Measurements from ENCODE around the gene MAPKAPK3.
"Not testable (repeated sequence)": the region's sequence is repeated elsewhere in the genome, so short reads cannot be mapped to it uniquely, and the experiment has no call there.

Gene MAPKAPK3

DNA sequence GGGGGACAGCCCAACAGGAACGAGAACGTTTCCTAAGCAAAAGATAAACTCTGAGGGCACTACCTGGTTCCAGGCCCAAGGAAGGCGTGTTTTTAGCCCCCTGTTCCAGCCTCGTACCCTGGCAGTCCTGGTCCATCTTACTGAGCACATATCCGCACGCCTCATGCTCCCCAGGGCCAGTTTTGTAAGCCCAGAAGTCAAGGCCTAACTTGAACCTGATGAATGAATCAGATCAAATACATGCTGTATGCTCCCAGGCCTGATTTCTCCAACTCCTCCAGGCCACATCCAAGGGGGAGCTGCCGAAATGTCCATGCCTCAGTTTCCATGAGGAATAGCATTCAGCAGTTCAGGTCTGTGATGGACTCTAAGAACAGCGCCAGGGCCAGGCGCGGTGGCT is 43.4 kb downstream of the MAPKAPK3 start:
- no peak overlapping the region for H3K4me3 ChIP-seq (ENCODE audit: low read depth, low read length)
- TF ChIP-seq, protein P1, sequence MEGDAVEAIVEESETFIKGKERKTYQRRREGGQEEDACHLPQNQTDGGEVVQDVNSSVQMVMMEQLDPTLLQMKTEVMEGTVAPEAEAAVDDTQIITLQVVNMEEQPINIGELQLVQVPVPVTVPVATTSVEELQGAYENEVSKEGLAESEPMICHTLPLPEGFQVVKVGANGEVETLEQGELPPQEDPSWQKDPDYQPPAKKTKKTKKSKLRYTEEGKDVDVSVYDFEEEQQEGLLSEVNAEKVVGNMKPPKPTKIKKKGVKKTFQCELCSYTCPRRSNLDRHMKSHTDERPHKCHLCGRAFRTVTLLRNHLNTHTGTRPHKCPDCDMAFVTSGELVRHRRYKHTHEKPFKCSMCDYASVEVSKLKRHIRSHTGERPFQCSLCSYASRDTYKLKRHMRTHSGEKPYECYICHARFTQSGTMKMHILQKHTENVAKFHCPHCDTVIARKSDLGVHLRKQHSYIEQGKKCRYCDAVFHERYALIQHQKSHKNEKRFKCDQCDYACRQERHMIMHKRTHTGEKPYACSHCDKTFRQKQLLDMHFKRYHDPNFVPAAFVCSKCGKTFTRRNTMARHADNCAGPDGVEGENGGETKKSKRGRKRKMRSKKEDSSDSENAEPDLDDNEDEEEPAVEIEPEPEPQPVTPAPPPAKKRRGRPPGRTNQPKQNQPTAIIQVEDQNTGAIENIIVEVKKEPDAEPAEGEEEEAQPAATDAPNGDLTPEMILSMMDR (IDR thresholded peaks at IDR 0.05; ENCODE audit: control insufficient read depth, extremely low read depth, insufficient read depth) = no peak
- DNase-seq (ENCODE audit: low read depth) = no peak

DNA sequence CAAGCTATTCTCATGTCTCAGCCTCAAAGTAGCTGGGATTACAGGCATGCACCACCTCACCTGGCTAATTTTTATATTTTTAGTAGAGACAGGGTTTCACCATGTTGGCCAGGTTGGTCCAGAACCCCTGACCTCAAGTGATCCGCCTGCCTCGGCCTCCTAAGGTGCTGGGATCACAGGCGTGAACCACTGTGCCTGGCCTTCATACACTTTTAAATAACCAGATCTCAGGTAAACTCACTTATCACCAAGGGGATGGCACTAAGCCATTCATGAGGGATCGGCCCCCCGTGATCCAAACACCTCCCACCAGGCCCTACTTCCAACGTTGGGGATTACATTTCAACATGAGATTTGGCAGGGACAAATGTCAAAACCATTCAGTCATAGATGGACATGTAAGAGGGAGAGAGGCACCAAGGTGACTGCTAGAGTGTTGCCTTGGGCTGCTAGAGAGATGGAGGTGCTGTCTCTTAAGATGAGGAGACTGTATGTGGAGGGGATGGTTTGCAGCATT is 44.4 kb downstream of the MAPKAPK3 start:
- H3K4me3 ChIP-seq (ENCODE audit: low read depth, low read length) = no peak overlapping the region
- TF ChIP-seq, protein P1 (IDR thresholded peaks at IDR 0.05; ENCODE audit: control insufficient read depth, extremely low read depth, insufficient read depth) = no peak
- DNase-seq (ENCODE audit: low read depth) = no peak

DNA sequence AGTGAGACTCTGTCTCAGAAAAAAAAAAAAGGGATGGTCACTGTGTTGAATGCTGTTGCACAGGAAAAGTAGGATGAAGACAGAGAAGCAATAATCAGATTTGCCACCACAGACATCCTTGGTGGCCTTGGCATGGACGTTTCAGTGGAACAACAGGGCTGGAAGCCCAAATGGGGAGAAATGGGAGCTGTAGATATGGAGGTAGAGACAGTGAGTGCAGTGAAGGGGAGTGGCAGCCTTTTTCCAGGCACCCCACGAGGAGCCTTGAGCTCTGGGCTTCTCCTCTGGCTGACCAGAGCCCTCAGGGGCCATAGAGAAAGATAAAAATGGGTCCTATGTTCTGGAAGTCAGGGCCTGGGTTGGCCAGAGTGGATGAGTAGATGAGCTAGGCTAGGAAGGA is 45.5 kb downstream of the MAPKAPK3 start:
- no peak for DNase-seq (ENCODE audit: low read depth)
- TF ChIP-seq, protein P1 (IDR thresholded peaks at IDR 0.05; ENCODE audit: control insufficient read depth, extremely low read depth, insufficient read depth) = no peak
- no peak overlapping the region for H3K4me3 ChIP-seq (ENCODE audit: low read depth, low read length)

DNA sequence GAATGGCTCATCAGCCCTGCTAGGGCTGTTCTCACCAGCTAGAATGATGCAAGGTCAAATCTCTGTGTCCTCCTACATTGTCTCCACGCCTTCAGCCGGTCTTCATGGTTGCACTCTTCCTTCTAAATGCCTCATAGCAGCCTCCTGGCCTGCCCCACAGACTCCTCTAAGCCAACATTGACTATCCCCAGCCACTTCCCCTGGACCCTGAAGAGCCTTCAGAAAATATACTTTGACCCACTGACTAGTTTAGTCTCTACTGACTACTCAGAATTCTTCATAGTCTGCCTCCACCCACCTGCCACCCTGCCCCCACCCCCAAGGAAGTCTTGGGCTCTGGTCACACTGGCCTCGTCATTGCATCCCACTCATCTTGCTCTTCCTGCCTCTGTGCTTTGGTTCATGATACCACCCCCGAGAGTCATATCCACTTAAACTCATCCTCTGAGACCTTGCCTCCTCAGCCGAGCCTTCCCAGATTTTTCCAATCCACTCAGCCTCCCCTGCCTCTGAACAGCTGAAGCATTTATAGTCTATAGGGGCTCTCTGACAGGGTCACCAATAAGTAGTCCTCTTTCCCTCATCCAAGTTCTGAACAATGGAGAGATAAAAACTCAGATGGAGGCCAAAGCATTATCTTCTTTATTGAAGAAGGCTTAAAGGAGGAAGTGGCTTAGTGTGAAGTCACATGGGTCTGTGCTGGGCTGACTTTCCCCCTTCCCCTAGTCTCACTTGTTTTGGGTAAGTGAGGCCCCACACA is 48.3 kb downstream of the MAPKAPK3 start:
- TF ChIP-seq, protein P1 (IDR thresholded peaks at IDR 0.05; ENCODE audit: control insufficient read depth, extremely low read depth, insufficient read depth) = no peak
- no peak for DNase-seq (ENCODE audit: low read depth)

DNA sequence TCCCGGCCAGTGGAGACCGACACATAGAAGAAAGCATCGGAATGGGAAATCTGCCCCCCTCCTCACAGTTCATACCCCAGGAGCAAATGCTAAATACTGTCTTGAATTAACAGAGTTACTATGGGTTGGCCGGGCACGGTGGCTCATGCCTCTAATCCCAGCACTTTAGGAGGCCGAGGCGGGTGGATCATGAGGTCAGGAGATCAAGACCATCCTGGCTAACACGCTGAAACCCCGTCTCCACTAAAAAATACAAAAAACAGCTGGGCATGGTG is 48.8 kb downstream of the MAPKAPK3 start:
- not testable (repeated sequence) for H3K4me3 ChIP-seq (ENCODE audit: low read depth, low read length); DNase-seq (ENCODE audit: low read depth)

More for the DNA sequence above, 48.3 kb downstream of the MAPKAPK3 start:
- no peak overlapping the region for H3K4me3 ChIP-seq (ENCODE audit: low read depth, low read length)

DNA sequence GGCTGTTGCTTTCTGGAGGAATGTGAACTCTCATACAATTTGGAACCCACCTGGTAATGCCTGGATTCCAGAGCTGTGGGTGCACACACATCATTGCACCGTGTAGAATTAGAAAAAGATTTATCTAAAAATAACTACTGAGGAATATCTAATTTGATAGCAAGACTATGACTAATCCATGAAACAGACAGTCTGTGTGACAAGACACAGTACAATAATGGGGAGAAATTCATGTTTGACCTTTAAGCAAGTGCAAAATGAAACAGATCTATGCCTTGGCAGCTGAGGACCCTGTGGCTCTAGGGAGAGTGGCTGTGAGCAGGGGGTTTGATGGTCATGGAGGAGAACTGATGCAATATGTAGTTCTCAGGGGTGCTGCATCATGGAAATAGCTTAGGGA is 49.9 kb downstream of the MAPKAPK3 start:
- TF ChIP-seq, protein P1 (IDR thresholded peaks at IDR 0.05; ENCODE audit: control insufficient read depth, extremely low read depth, insufficient read depth) = no peak
- no peak overlapping the region for H3K4me3 ChIP-seq (ENCODE audit: low read depth, low read length)
- no peak for DNase-seq (ENCODE audit: low read depth)

DNA sequence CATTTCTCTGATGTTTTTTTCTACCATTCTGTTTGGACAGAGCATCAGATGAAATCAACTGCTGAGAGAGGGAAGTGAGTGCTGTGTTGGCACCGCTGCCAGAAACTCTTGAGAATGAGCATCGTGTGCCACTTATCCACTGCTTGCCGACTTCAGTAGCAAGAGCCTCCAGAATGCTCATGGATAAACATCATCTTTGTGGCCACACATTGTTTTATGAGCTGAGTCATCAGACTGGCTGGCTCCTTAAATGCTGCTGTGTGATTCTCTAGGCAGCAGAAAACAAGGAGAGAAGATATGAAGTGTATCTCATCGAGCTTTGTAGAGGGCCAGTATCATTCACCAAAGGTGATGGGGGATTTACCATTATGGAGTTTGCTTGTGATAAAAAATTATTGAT is 54.4 kb downstream of the MAPKAPK3 start:
- TF ChIP-seq, protein P1 (IDR thresholded peaks at IDR 0.05; ENCODE audit: control insufficient read depth, extremely low read depth, insufficient read depth) = no peak
- DNase-seq (ENCODE audit: low read depth) = peak; percentile 89
- no peak overlapping the region for H3K4me3 ChIP-seq (ENCODE audit: low read depth, low read length)
